Left ventricle myocardium inferior (tissue), 1 donor: Measurements from ENCODE around the gene NRP2. TPM values are rescaled to one million over a fixed set of nuclear protein-coding genes. Genes with fewer than 3 reads are reported as not detected.

ENCODE experiments used
- DNase-seq: peaks from one replicate; pipeline ENCODE4 v3.0.0-alpha.2; 2020
- H3K27ac ChIP-seq: fragments of 200-600 bp; replicated peaks from 2 replicates; pipeline ENCODE4 v1.8.0; 2021
- H3K27me3 ChIP-seq: fragments of 200-600 bp; 2 replicates; pipeline ENCODE4 v1.8.0; 2021; ENCODE audit warnings: low read depth
- H3K36me3 ChIP-seq: fragments of 200-600 bp; 2 replicates; pipeline ENCODE4 v1.8.0; 2021
- H3K4me1 ChIP-seq: fragments of 200-600 bp; 2 replicates; pipeline ENCODE4 v1.8.0; 2021
- H3K4me3 ChIP-seq: fragments of 200-600 bp; 2 replicates; pipeline ENCODE4 v1.8.0; 2021; ENCODE audit warnings: mild to moderate bottlenecking, moderate library complexity
- H3K9me3 ChIP-seq: fragments of 200-600 bp; replicated peaks from 2 replicates; pipeline ENCODE4 v1.8.0; 2021
- intact Hi-C: fragments of 100-400 bp; cut with micrococcal nuclease; formaldehyde crosslinking; loops from one replicate; pipeline ENCODE4 v1.11.0; 2022
- total RNA-seq: library from RNA; stranded (reverse); fragmentation: NEBNext Ultra II Directional; extraction: Animal tissue kit (Norgen Biotek cat#: 25700); gene quantifications from one replicate; pipeline ENCODE4 v1.2.1, GENCODE V29; 2021
- TF ChIP-seq, protein P1 (sequence below): fragments of 200-600 bp; IDR thresholded peaks from 2 replicates; pipeline ENCODE4 v1.8.0; 2021; ENCODE audit warnings: antibody characterized with exemption, mild to moderate bottlenecking, borderline replicate concordance
- donor health status: DM: no; HTN: yes; CAD: no; lungs with severe emphysema.

The NRP2 gene
- total RNA-seq, 1 donor from 2014 or later, result 7.6 TPM

GRCh38 chr2:205806143-205806905, 124.0 kb downstream of the NRP2 start:
- TF ChIP-seq, protein P1, sequence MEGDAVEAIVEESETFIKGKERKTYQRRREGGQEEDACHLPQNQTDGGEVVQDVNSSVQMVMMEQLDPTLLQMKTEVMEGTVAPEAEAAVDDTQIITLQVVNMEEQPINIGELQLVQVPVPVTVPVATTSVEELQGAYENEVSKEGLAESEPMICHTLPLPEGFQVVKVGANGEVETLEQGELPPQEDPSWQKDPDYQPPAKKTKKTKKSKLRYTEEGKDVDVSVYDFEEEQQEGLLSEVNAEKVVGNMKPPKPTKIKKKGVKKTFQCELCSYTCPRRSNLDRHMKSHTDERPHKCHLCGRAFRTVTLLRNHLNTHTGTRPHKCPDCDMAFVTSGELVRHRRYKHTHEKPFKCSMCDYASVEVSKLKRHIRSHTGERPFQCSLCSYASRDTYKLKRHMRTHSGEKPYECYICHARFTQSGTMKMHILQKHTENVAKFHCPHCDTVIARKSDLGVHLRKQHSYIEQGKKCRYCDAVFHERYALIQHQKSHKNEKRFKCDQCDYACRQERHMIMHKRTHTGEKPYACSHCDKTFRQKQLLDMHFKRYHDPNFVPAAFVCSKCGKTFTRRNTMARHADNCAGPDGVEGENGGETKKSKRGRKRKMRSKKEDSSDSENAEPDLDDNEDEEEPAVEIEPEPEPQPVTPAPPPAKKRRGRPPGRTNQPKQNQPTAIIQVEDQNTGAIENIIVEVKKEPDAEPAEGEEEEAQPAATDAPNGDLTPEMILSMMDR, result no peak
- intact Hi-C loops, result no loop called here
- Histone ChIP-seq H3K36me3 (no peaks in the 10 kb centered on the region), H3K9me3 (no peaks in the 10 kb centered on the region), H3K27ac (no peak overlapping the region), H3K27me3 (no peaks in the 10 kb centered on the region), H3K4me1 (no peaks in the 10 kb centered on the region), H3K4me3 (no peak overlapping the region)
- DNase-seq, result no peak

- Histone ChIP-seq H3K27me3 (no peaks in the 10 kb centered on the region), H3K36me3 (no peaks in the 10 kb centered on the region), H3K4me3 (no peak overlapping the region), H3K27ac (no peak overlapping the region), H3K9me3 (no peaks in the 10 kb centered on the region), H3K4me1 (no peaks in the 10 kb centered on the region)
- DNase-seq, result no peak
- TF ChIP-seq, protein P1, result no peak
- intact Hi-C loops, result no loop called here
These were observed 124.9 kb downstream of the NRP2 start for GRCh38 chr2:205807229-205807628.

DNA sequence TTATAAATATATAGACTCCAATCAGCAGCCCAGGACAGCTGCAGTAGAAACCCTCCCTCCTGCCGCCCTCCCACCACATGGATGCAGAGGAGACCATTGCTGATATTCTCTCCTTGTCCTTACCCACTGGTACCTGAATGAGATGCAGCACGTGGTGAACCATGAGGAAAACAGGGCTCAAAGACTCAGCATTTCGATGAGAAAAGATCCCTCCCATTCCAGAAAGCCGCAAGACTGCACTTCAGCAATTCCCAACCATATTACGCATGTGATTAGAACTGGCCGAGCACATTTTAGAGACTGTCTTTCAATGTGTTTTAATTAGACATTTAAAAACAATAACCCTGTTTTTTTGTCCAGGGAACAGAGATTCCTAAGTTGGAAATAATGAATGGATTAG, 125.5 kb downstream of the NRP2 start:
- Histone ChIP-seq H3K36me3 (no peaks in the 10 kb centered on the region), H3K27me3 (no peaks in the 10 kb centered on the region), H3K9me3 (no peaks in the 10 kb centered on the region), H3K4me1 (no peaks in the 10 kb centered on the region), H3K4me3 (no peak overlapping the region), H3K27ac (no peak overlapping the region)
- no peak for DNase-seq
- intact Hi-C loops, result no loop called here
- TF ChIP-seq, protein P1, result no peak

GRCh38 chr2:205808486-205809121, 126.3 kb downstream of the NRP2 start:
- intact Hi-C loops, result no loop called here

GRCh38 chr2:205811387-205811786, 129.1 kb downstream of the NRP2 start:
- intact Hi-C loops, result no loop called here
- no peak overlapping the region for H3K4me3 ChIP-seq
- no peaks in the 10 kb centered on the region for H3K36me3 ChIP-seq
- H3K27me3 ChIP-seq, result no peaks in the 10 kb centered on the region
- TF ChIP-seq, protein P1, result no peak
- no peak overlapping the region for H3K27ac ChIP-seq
- DNase-seq, result no peak
- peaks cover 5% of the 10 kb centered on the region for H3K9me3 ChIP-seq
- H3K4me1 ChIP-seq, result no peaks in the 10 kb centered on the region

More at GRCh38 chr2:205808486-205809121, 126.3 kb downstream of the NRP2 start:
- no peak for DNase-seq
- H3K27me3 ChIP-seq, result no peaks in the 10 kb centered on the region
- H3K4me3 ChIP-seq, result no peak overlapping the region
- TF ChIP-seq, protein P1, result no peak
- no peak overlapping the region for H3K27ac ChIP-seq
- H3K4me1 ChIP-seq, result no peaks in the 10 kb centered on the region
- H3K36me3 ChIP-seq, result no peaks in the 10 kb centered on the region
- peaks cover 1% of the 10 kb centered on the region for H3K9me3 ChIP-seq
